Keratinocyte (primary cell): ENCODE results near the gene KBTBD2. TPM values are rescaled to one million over a fixed set of nuclear protein-coding genes. Genes with fewer than 3 reads are reported as not detected.

ENCODE experiments used
- DNase-seq: peaks from one replicate; pipeline ENCODE4 v3.0.0-alpha.2; 2011; ENCODE audit warnings: low read depth, missing footprints, low spot score
- FAIRE-seq: peaks from 2 replicates; lab custom pipeline; 2011; peaks lifted over from hg19 to GRCh38; lab: Jason Lieb, UNC
- H2AFZ ChIP-seq: 2 replicates; pipeline ENCODE4 v1.6.0; 2012; ENCODE audit warnings: low read length, control low read depth, inconsistent platforms; ENCODE audit not compliant: control insufficient read depth
- H3K27ac ChIP-seq: 2 replicates; pipeline ENCODE4 v1.5.1; 2011; ENCODE audit warnings: low read length; ENCODE audit not compliant: control insufficient read depth, insufficient read depth
- H3K27me3 ChIP-seq: 3 replicates; pipeline ENCODE4 v1.6.0; 2011; ENCODE audit warnings: low read length; ENCODE audit not compliant: control insufficient read depth, insufficient read depth; ENCODE audit errors: extremely low read depth
- H3K36me3 ChIP-seq, 2 experiments: 2 replicates in 1 of 2; 3 replicates in 1 of 2; pipeline ENCODE4 v1.5.1; 2011; ENCODE audit warnings: low read length in 2 of 2, mild to moderate bottlenecking in 1 of 2; ENCODE audit not compliant: control insufficient read depth in 2 of 2, insufficient read depth in 2 of 2; ENCODE audit errors: extremely low read depth in 1 of 2
- H3K4me1 ChIP-seq: 3 replicates; pipeline ENCODE4 v1.5.1; 2011; ENCODE audit warnings: low read length; ENCODE audit not compliant: control insufficient read depth, insufficient read depth; ENCODE audit errors: extremely low read depth
- H3K4me2 ChIP-seq: 3 replicates; pipeline ENCODE4 v1.6.0; 2011; ENCODE audit warnings: low read depth, low read length; ENCODE audit not compliant: control insufficient read depth, insufficient read depth; ENCODE audit errors: extremely low read depth
- H3K4me3 ChIP-seq, 3 experiments: fragments of 200-600 bp in 1 of 3; sonication (generic) in 1 of 3; 2 replicates in 2 of 3; 3 replicates in 1 of 3; pipeline ENCODE4 v1.5.1; 2011 to 2016; ENCODE audit warnings: low read length in 3 of 3, mild to moderate bottlenecking in 3 of 3, control low read depth in 2 of 3, inconsistent platforms in 1 of 3, low read depth in 1 of 3, mixed read lengths in 1 of 3, mixed run types in 1 of 3, moderate library complexity in 1 of 3; ENCODE audit not compliant: control insufficient read depth in 2 of 3, insufficient read depth in 2 of 3; ENCODE audit errors: extremely low read depth in 1 of 3
- H3K79me2 ChIP-seq: 2 replicates; pipeline ENCODE4 v1.6.0; 2012; ENCODE audit warnings: low read length; ENCODE audit not compliant: control insufficient read depth, insufficient read depth
- H3K9ac ChIP-seq: 3 replicates; pipeline ENCODE4 v1.6.0; 2011; ENCODE audit warnings: low read length; ENCODE audit not compliant: control insufficient read depth, insufficient read depth; ENCODE audit errors: extremely low read depth
- H3K9me1 ChIP-seq: 3 replicates; pipeline ENCODE4 v1.6.0; 2011; ENCODE audit warnings: low read length; ENCODE audit not compliant: control insufficient read depth, insufficient read depth; ENCODE audit errors: extremely low read depth
- H3K9me3 ChIP-seq: 2 replicates; pipeline ENCODE4 v1.5.1; 2012; ENCODE audit warnings: low read depth, low read length; ENCODE audit not compliant: control insufficient read depth
- H4K20me1 ChIP-seq: 3 replicates; pipeline ENCODE4 v1.6.0; 2011; ENCODE audit warnings: low read length; ENCODE audit not compliant: control insufficient read depth, insufficient read depth; ENCODE audit errors: extremely low read depth
- EZH2 ChIP-seq: IDR thresholded peaks from one replicate; pipeline ENCODE4 v1.6.1; 2012; ENCODE audit warnings: inconsistent platforms, mild to moderate bottlenecking, low read length, moderate library complexity
- dilution Hi-C: fragments of 300-500 bp; cut with MboI; formaldehyde crosslinking; loops from one replicate; pipeline ENCODE4 v1.7.0; 2020; ENCODE audit warnings: low sequenced_read_pairs; ENCODE audit not compliant: extremely low pct_ligation_motif_present
- polyA plus RNA-seq, 5 experiments: library from polyadenylated mRNA; depleted of rRNA in 3 of 5; stranded (reverse) in 3 of 5; stranded (forward) in 1 of 5; unstranded in 1 of 5; fragments of >200 nt; gene quantifications; 1 replicate in 1 of 5; 2 replicates in 3 of 5; 3 replicates in 1 of 5; pipeline versions ENCODE4 v1.2.1 to v1.2.3, GENCODE V29; 2011 to 2012; ENCODE audit warnings: missing spikeins in 2 of 5, low read depth in 1 of 5, low replicate concordance in 1 of 5
- TF ChIP-seq, protein P1 (sequence below), 3 experiments: IDR thresholded peaks in 1 of 3; conservative IDR thresholded peaks in 1 of 3; optimal IDR thresholded peaks in 1 of 3; 2 replicates in 2 of 3; 3 replicates in 1 of 3; pipeline versions ENCODE3 to v1.5.1; 2011; ENCODE audit warnings: low read length in 3 of 3, mild to moderate bottlenecking in 3 of 3, moderate library complexity in 2 of 3, control low read depth in 1 of 3, inconsistent platforms in 1 of 3; ENCODE audit not compliant: insufficient read depth in 2 of 3; ENCODE audit errors: extremely low read depth in 1 of 3

Gene KBTBD2
- polyA plus RNA-seq, 1 donor (not counting 4 experiments of a cell fraction or from before 2014, with no cell fraction given): 28.2 TPM

DNA sequence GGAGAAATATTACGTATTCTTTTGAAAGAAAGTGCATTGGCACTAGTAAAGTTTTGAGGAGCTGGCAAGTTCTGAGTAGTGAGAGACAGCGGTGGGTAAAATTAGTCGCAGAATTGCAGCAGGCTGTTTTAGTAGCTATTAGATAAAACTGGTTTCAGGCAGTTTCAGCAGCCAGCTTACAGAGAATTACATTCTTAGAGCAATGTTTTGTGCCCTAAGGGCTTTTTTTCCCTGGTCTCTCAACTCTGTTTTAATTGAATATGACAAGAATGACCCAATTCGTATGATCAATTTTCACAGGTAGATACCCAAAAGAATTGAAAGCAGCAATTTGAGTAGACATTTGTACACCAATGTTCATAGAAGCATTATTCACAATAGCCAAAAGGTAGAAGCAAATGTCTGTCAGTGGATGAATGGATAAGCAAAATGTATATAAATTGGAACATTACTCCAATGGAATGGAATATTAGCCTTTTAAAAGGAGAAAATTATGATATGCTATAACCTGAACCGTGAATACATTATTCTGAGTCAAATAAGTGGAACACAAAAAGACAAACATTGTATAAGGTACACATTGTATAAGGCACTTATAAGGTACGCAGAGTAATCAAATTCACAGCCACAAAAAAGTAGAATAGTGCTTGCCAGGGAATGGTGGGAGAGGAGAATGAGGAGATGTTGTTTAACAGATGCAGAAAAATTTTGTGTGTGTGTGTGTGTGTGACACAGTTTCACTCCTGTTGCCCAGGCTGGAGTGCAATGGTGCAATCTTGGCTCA, 5.2 kb upstream of the KBTBD2 start:
- no peaks in the 10 kb centered on the region for H4K20me1 ChIP-seq
- H3K9me3 ChIP-seq: no peaks in the 10 kb centered on the region
- DNase-seq (no peak), FAIRE-seq (no peak)
- no peak overlapping the region for H2AFZ ChIP-seq
- no peak overlapping the region for H3K4me3 ChIP-seq
- H3K9ac ChIP-seq: no peak overlapping the region
- TF ChIP-seq, protein P1, sequence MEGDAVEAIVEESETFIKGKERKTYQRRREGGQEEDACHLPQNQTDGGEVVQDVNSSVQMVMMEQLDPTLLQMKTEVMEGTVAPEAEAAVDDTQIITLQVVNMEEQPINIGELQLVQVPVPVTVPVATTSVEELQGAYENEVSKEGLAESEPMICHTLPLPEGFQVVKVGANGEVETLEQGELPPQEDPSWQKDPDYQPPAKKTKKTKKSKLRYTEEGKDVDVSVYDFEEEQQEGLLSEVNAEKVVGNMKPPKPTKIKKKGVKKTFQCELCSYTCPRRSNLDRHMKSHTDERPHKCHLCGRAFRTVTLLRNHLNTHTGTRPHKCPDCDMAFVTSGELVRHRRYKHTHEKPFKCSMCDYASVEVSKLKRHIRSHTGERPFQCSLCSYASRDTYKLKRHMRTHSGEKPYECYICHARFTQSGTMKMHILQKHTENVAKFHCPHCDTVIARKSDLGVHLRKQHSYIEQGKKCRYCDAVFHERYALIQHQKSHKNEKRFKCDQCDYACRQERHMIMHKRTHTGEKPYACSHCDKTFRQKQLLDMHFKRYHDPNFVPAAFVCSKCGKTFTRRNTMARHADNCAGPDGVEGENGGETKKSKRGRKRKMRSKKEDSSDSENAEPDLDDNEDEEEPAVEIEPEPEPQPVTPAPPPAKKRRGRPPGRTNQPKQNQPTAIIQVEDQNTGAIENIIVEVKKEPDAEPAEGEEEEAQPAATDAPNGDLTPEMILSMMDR (optimal IDR thresholded peaks at IDR 0.05 in 1 of 3, IDR thresholded peaks at IDR 0.05 in 1 of 3, conservative IDR thresholded peaks at IDR 0.05 in 1 of 3; ENCODE audit: extremely low read depth in 1 of 3, insufficient read depth in 2 of 3, low read length in 3 of 3): no peak
- no peak for TF ChIP-seq EZH2
- H3K79me2 ChIP-seq: no peaks in the 10 kb centered on the region
- H3K36me3 ChIP-seq: no peaks in the 10 kb centered on the region
- H3K27ac ChIP-seq: no peak overlapping the region
- no peaks in the 10 kb centered on the region for H3K9me1 ChIP-seq
- H3K27me3 ChIP-seq: no peaks in the 10 kb centered on the region
- no peak overlapping the region for H3K4me2 ChIP-seq
- H3K4me1 ChIP-seq: peaks cover 18% of the 10 kb centered on the region
- dilution Hi-C loops: no loop called here

DNA sequence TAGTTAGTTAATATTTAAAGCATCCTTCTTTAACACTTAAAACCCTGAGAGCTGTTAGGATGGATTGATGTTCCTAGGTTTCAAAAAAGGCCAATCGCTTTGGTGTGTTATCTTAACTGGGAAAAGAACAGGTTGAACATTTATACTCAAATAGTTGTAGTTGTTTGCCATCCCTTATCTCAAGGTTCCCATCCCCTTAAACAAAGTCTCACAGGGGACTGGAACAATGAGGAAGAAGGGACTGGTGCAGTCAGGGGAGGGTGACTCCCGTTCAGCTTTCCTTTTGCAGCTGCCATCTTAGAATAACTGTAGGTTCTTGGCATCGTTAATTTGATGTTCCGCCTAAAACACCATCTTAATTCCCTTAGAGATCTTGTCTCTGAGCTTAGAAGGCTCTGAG, 2.6 kb upstream of the KBTBD2 start:
- Histone ChIP-seq H3K4me1 (peaks cover 26% of the 10 kb centered on the region), H2AFZ (no peak overlapping the region), H3K36me3 (no peaks in the 10 kb centered on the region), H3K9ac (no peak overlapping the region), H3K79me2 (peaks cover 19% of the 10 kb centered on the region), H3K27ac (no peak overlapping the region), H3K4me2 (no peak overlapping the region), H3K9me3 (no peaks in the 10 kb centered on the region), H3K4me3 (no peak overlapping the region), H4K20me1 (no peaks in the 10 kb centered on the region), H3K27me3 (no peaks in the 10 kb centered on the region), H3K9me1 (no peaks in the 10 kb centered on the region)
- TF ChIP-seq EZH2: no peak
- TF ChIP-seq, protein P1 (optimal IDR thresholded peaks at IDR 0.05 in 1 of 3, IDR thresholded peaks at IDR 0.05 in 1 of 3, conservative IDR thresholded peaks at IDR 0.05 in 1 of 3; ENCODE audit: extremely low read depth in 1 of 3, insufficient read depth in 2 of 3, low read length in 3 of 3): no peak
- dilution Hi-C loops: no loop called here
- DNase-seq (no peak), FAIRE-seq (no peak)
